ENCODE data around the gene NRIP2.

Gene NRIP2

GRCh38 chr12:2844786-2845185 lies 10.0 kb upstream of the NRIP2 start:
- DNase-seq, result no peak

- no peak for DNase-seq
Measured at GRCh38 chr12:2842948-2843347, 8.1 kb upstream of the NRIP2 start.

- DNase-seq, result no peak
Measured at GRCh38 chr12:2841056-2841650, 6.3 kb upstream of the NRIP2 start.

GRCh38 chr12:2836574-2836973 lies 1.7 kb upstream of the NRIP2 start:
- DNase-seq, result no peak

GRCh38 chr12:2835691-2836403 lies 1.0 kb upstream of the NRIP2 start:
- DNase-seq, result no peak

GRCh38 chr12:2833810-2834209 lies 1.0 kb downstream of the NRIP2 start:
- DNase-seq, result no peak

- no peak for DNase-seq
Measured at GRCh38 chr12:2833327-2833726, 1.5 kb downstream of the NRIP2 start.

- DNase-seq, result no peak
Measured at GRCh38 chr12:2832550-2833127, 2.2 kb downstream of the NRIP2 start.

- DNase-seq, result no peak
Measured at GRCh38 chr12:2829275-2829674, 5.6 kb downstream of the NRIP2 start.

- DNase-seq, result no peak
Measured at GRCh38 chr12:2826721-2827515, 7.9 kb downstream of the NRIP2 start.

GRCh38 chr12:2826036-2826435 lies 8.8 kb downstream of the NRIP2 start:
- DNase-seq, result no peak

GRCh38 chr12:2825132-2825531 lies 9.7 kb downstream of the NRIP2 start:
- no peak for DNase-seq

- no peak for DNase-seq
Measured at GRCh38 chr12:2824541-2824940, 10.3 kb downstream of the NRIP2 start.

- no peak for DNase-seq
Measured at GRCh38 chr12:2823483-2823882, 11.4 kb downstream of the NRIP2 start.

- no peak for DNase-seq
Measured at GRCh38 chr12:2820432-2820831, 14.4 kb downstream of the NRIP2 start.

GRCh38 chr12:2819810-2820209 lies 15.0 kb downstream of the NRIP2 start:
- DNase-seq, result no peak

GRCh38 chr12:2813214-2814185 lies 21.3 kb downstream of the NRIP2 start:
- peak; percentile 38 to 63 for DNase-seq

- DNase-seq, result peak; percentile 97
Measured at GRCh38 chr12:2812290-2813213, 22.3 kb downstream of the NRIP2 start, which contains the start of gene ITFG2. Gene ITFG2 (plus strand): TSS chr12:2812668. CDS start chr12:2812761, 93 bp downstream.

GRCh38 chr12:2811801-2812200 lies 23.0 kb downstream of the NRIP2 start:
- DNase-seq, result no peak

GRCh38 chr12:2806700-2807099 lies 28.1 kb downstream of the NRIP2 start:
- no peak for DNase-seq

- no peak for DNase-seq
Measured at GRCh38 chr12:2805143-2805520, 29.7 kb downstream of the NRIP2 start.
